OCI-LY7 (cell line): Measurements from ENCODE around the gene CR2. TPM values are rescaled to one million over a fixed set of nuclear protein-coding genes. Genes with fewer than 3 reads are reported as not detected.
A peak's percentile ranks its signal among the peaks of the same experiment; 100 is the strongest.

Experiments
- BruUV-seq: library from RNA; stranded (reverse); fragments of 400-500 nt; replicated peaks from 2 replicates; lab custom pipeline; 2021; lab: Mats Ljungman, UMichigan
- CTCF ChIA-PET: fragments of 300-600 bp; sonication (Branson Sonifier 250); formaldehyde crosslinking; loops from one replicate; lab custom pipeline; 2022; ENCODE audit warnings: antibody characterized with exemption; ENCODE audit not compliant: unreplicated experiment; lab: Charles Lee
- POLR2A ChIA-PET: fragments of 300-600 bp; sonication (Branson Sonifier 250); formaldehyde crosslinking; loops from one replicate; lab custom pipeline; 2022; ENCODE audit warnings: antibody characterized with exemption; lab: Charles Lee
- DNase-seq: peaks from one replicate; pipeline ENCODE4 v3.0.0-alpha.2; 2015; ENCODE audit warnings: low spot score
- H2AFZ ChIP-seq: fragments of 200-600 bp; sonication (generic), shearing (Covaris generic); 2 replicates; pipeline ENCODE4 v1.6.1; 2014; ENCODE audit warnings: mild to moderate bottlenecking, antibody characterized with exemption, low read length, moderate library complexity
- H3K27ac ChIP-seq: fragments of 200-600 bp; sonication (generic); 2 replicates; pipeline ENCODE4 v1.5.1; 2014; ENCODE audit warnings: mixed run types, low read depth, mild to moderate bottlenecking, moderate library complexity, low read length, inconsistent platforms; ENCODE audit not compliant: poor library complexity, severe bottlenecking
- H3K36me3 ChIP-seq: fragments of 200-600 bp; sonication (generic); 2 replicates; pipeline ENCODE4 v1.6.1; 2014; ENCODE audit warnings: mild to moderate bottlenecking, antibody characterized with exemption, low read length, moderate library complexity, mixed read lengths; ENCODE audit not compliant: insufficient read depth
- H3K4me1 ChIP-seq: fragments of 200-600 bp; sonication (generic); 2 replicates; pipeline ENCODE4 v1.5.1; 2014; ENCODE audit warnings: mild to moderate bottlenecking, low read length; ENCODE audit not compliant: insufficient read depth, poor library complexity, severe bottlenecking
- H3K4me2 ChIP-seq: fragments of 200-600 bp; sonication (generic); 2 replicates; pipeline ENCODE4 v1.6.1; 2014; ENCODE audit warnings: mild to moderate bottlenecking, low read length
- H3K4me3 ChIP-seq: fragments of 200-600 bp; sonication (generic); 2 replicates; pipeline ENCODE4 v1.5.1; 2014; ENCODE audit warnings: mild to moderate bottlenecking, low read depth, low read length; ENCODE audit not compliant: poor library complexity, severe bottlenecking
- H3K79me2 ChIP-seq: fragments of 200-600 bp; sonication (generic); 2 replicates; pipeline ENCODE4 v1.6.1; 2016; ENCODE audit warnings: low read depth, mild to moderate bottlenecking, low read length, moderate library complexity, mixed read lengths; ENCODE audit not compliant: insufficient read depth
- H3K9me2 ChIP-seq: fragments of 200-600 bp; sonication (generic); 2 replicates; pipeline ENCODE4 v1.6.1; 2016; ENCODE audit warnings: mild to moderate bottlenecking, low read length, mixed read lengths; ENCODE audit not compliant: insufficient read depth
- H3K9me3 ChIP-seq: fragments of 200-600 bp; sonication (generic); 2 replicates; pipeline ENCODE4 v1.6.1; 2014; ENCODE audit warnings: mild to moderate bottlenecking, mixed run types, low read length, mixed read lengths
- H4K20me1 ChIP-seq: fragments of 200-600 bp; sonication (generic); 2 replicates; pipeline ENCODE4 v1.6.1; 2014; ENCODE audit warnings: mild to moderate bottlenecking, antibody characterized with exemption, low read length, moderate library complexity, mixed read lengths; ENCODE audit not compliant: insufficient read depth
- CTCF ChIP-seq: fragments of 200-600 bp; sonication (generic); conservative IDR thresholded peaks from 2 replicates; pipeline ENCODE4 v1.5.1; 2014; ENCODE audit warnings: mild to moderate bottlenecking, antibody characterized with exemption, low read length, moderate library complexity, mixed read lengths
- EZH2phosphoT487 ChIP-seq: fragments of 200-600 bp; sonication (generic); IDR thresholded peaks from 2 replicates; pipeline ENCODE4 v1.6.1; 2018; ENCODE audit warnings: low read depth, borderline replicate concordance, mild to moderate bottlenecking, mixed run types, antibody characterized with exemption, low read length, moderate library complexity, mixed read lengths
- intact Hi-C: fragments of 100-400 bp; cut with micrococcal nuclease; formaldehyde crosslinking; loops from one replicate; pipeline ENCODE4 v1.10.0; 2022; ENCODE audit not compliant: unreplicated experiment
- total RNA-seq, 2 experiments: library from RNA; depleted of rRNA in 1 of 2; stranded (reverse); fragments of >200 nt in 1 of 2; shearing (Covaris generic) in 1 of 2; gene quantifications; 2 replicates each; pipeline ENCODE4 v1.2.3, GENCODE V29; 2014 to 2022

CR2 gene
- total RNA-seq, 2 experiments from 2014 or later = 4.4 to 13.5 TPM

DNA sequence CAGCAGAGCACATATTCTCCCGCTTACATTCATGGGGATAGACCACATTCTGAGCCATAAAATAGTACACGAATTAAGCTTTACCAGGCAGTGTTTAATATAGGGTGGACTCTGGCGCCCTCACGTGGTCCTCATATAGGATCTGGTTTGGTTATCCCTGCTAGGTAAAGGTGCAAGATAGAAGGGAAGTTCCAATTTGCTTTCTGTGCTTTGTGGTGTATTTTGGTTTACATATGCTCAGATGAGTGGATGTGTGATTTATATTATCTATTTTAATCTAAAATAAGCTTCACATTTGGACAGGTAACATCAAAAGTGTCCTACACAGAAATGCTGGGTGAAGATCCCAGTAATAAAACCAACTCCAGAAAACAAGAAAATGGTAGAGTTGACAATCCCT lies 45.4 kb downstream of the CR2 start:
- DNase-seq = peak; percentile 77
- intact Hi-C loops = loop anchor here (1.0 to 5.0 kb wide), 4 partner anchors 45 to 415 kb away; partner anchors contain the start of genes CD55 and CR2
- H3K27ac ChIP-seq = no peak overlapping the region
- no peak for TF ChIP-seq EZH2phosphoT487
- TF ChIP-seq CTCF = peak; percentile 94
- no peaks in the 10 kb centered on the region for H3K79me2 ChIP-seq
- no peak overlapping the region for H3K4me3 ChIP-seq
- ChIA-PET CTCF (no interaction called here), POLR2A (interaction anchor here (0.9 to 1.3 kb wide), 2 partner anchors 46 to 526 kb away, joined by 3 read pairs; partner anchors contain the start of gene CR2)
- peaks cover 10% of the 10 kb centered on the region for H3K4me1 ChIP-seq
- no peak overlapping the region for H2AFZ ChIP-seq
- H3K9me3 ChIP-seq = no peaks in the 10 kb centered on the region
- H3K9me2 ChIP-seq = no peaks in the 10 kb centered on the region
- no peaks in the 10 kb centered on the region for H3K36me3 ChIP-seq
- no peaks in the 10 kb centered on the region for H4K20me1 ChIP-seq
- no peak overlapping the region for H3K4me2 ChIP-seq
- BruUV-seq = no TSS peak

GRCh38 chr1:207500306-207500705 lies 46.2 kb downstream of the CR2 start:
- intact Hi-C loops = loop anchor here (5.0 kb wide), 1 partner anchor 318 kb away; no protein-coding TSS in a partner anchor
- no peaks in the 10 kb centered on the region for H3K36me3 ChIP-seq
- no peak overlapping the region for H2AFZ ChIP-seq
- H3K4me2 ChIP-seq = no peak overlapping the region
- no peaks in the 10 kb centered on the region for H3K9me3 ChIP-seq
- BruUV-seq = no TSS peak
- no peak overlapping the region for H3K27ac ChIP-seq
- TF ChIP-seq EZH2phosphoT487 (no peak), CTCF (no peak)
- CTCF ChIA-PET = no interaction called here
- DNase-seq = no peak
- H3K4me1 ChIP-seq = peaks cover 10% of the 10 kb centered on the region
- H3K4me3 ChIP-seq = no peak overlapping the region
- POLR2A ChIA-PET = interaction anchor here (0.9 to 1.3 kb wide), 2 partner anchors 46 to 526 kb away, joined by 3 read pairs; partner anchors contain the start of gene CR2
- no peaks in the 10 kb centered on the region for H3K79me2 ChIP-seq
- no peaks in the 10 kb centered on the region for H3K9me2 ChIP-seq
- H4K20me1 ChIP-seq = no peaks in the 10 kb centered on the region

GRCh38 chr1:207501071-207501470 lies 46.9 kb downstream of the CR2 start:
- no peaks in the 10 kb centered on the region for H3K9me2 ChIP-seq
- no peak overlapping the region for H3K27ac ChIP-seq
- ChIA-PET CTCF (no interaction called here), POLR2A (interaction anchor here (0.6 to 1.5 kb wide), 2 partner anchors 82 to 104 kb away, joined by 3 to 5 read pairs; no protein-coding TSS in a partner anchor)
- H3K4me1 ChIP-seq = peaks cover 6% of the 10 kb centered on the region
- DNase-seq = no peak
- no peaks in the 10 kb centered on the region for H3K79me2 ChIP-seq
- no peak overlapping the region for H2AFZ ChIP-seq
- no peaks in the 10 kb centered on the region for H4K20me1 ChIP-seq
- intact Hi-C loops = loop anchor here (5.0 kb wide), 1 partner anchor 319 kb away; no protein-coding TSS in a partner anchor
- no peak for TF ChIP-seq CTCF
- TF ChIP-seq EZH2phosphoT487 = no peak
- no TSS peak for BruUV-seq
- no peak overlapping the region for H3K4me2 ChIP-seq
- H3K9me3 ChIP-seq = no peaks in the 10 kb centered on the region
- no peaks in the 10 kb centered on the region for H3K36me3 ChIP-seq
- H3K4me3 ChIP-seq = no peak overlapping the region
